Keratinocyte (primary cell): Measurements from ENCODE around the gene CORO1C. TPM values are rescaled to one million over a fixed set of nuclear protein-coding genes. Genes with fewer than 3 reads are reported as not detected.

ENCODE experiments used
- DNase-seq: peaks from one replicate; pipeline ENCODE4 v3.0.0-alpha.2; 2011; ENCODE audit warnings: low read depth, missing footprints, low spot score
- FAIRE-seq: peaks from 2 replicates; lab custom pipeline; 2011; peaks lifted over from hg19 to GRCh38; lab: Jason Lieb, UNC
- H2AFZ ChIP-seq: 2 replicates; pipeline ENCODE4 v1.6.0; 2012; ENCODE audit warnings: low read length, control low read depth, inconsistent platforms; ENCODE audit not compliant: control insufficient read depth
- H3K27ac ChIP-seq: 2 replicates; pipeline ENCODE4 v1.5.1; 2011; ENCODE audit warnings: low read length; ENCODE audit not compliant: control insufficient read depth, insufficient read depth
- H3K27me3 ChIP-seq: 3 replicates; pipeline ENCODE4 v1.6.0; 2011; ENCODE audit warnings: low read length; ENCODE audit not compliant: control insufficient read depth, insufficient read depth; ENCODE audit errors: extremely low read depth
- H3K36me3 ChIP-seq, 2 experiments: 2 replicates in 1 of 2; 3 replicates in 1 of 2; pipeline ENCODE4 v1.5.1; 2011; ENCODE audit warnings: low read length in 2 of 2, mild to moderate bottlenecking in 1 of 2; ENCODE audit not compliant: control insufficient read depth in 2 of 2, insufficient read depth in 2 of 2; ENCODE audit errors: extremely low read depth in 1 of 2
- H3K4me1 ChIP-seq: 3 replicates; pipeline ENCODE4 v1.5.1; 2011; ENCODE audit warnings: low read length; ENCODE audit not compliant: control insufficient read depth, insufficient read depth; ENCODE audit errors: extremely low read depth
- H3K4me2 ChIP-seq: 3 replicates; pipeline ENCODE4 v1.6.0; 2011; ENCODE audit warnings: low read depth, low read length; ENCODE audit not compliant: control insufficient read depth, insufficient read depth; ENCODE audit errors: extremely low read depth
- H3K4me3 ChIP-seq, 3 experiments: fragments of 200-600 bp in 1 of 3; sonication (generic) in 1 of 3; 2 replicates in 2 of 3; 3 replicates in 1 of 3; pipeline ENCODE4 v1.5.1; 2011 to 2016; ENCODE audit warnings: low read length in 3 of 3, mild to moderate bottlenecking in 3 of 3, control low read depth in 2 of 3, inconsistent platforms in 1 of 3, low read depth in 1 of 3, mixed read lengths in 1 of 3, mixed run types in 1 of 3, moderate library complexity in 1 of 3; ENCODE audit not compliant: control insufficient read depth in 2 of 3, insufficient read depth in 2 of 3; ENCODE audit errors: extremely low read depth in 1 of 3
- H3K79me2 ChIP-seq: 2 replicates; pipeline ENCODE4 v1.6.0; 2012; ENCODE audit warnings: low read length; ENCODE audit not compliant: control insufficient read depth, insufficient read depth
- H3K9ac ChIP-seq: 3 replicates; pipeline ENCODE4 v1.6.0; 2011; ENCODE audit warnings: low read length; ENCODE audit not compliant: control insufficient read depth, insufficient read depth; ENCODE audit errors: extremely low read depth
- H3K9me1 ChIP-seq: 3 replicates; pipeline ENCODE4 v1.6.0; 2011; ENCODE audit warnings: low read length; ENCODE audit not compliant: control insufficient read depth, insufficient read depth; ENCODE audit errors: extremely low read depth
- H3K9me3 ChIP-seq: 2 replicates; pipeline ENCODE4 v1.5.1; 2012; ENCODE audit warnings: low read depth, low read length; ENCODE audit not compliant: control insufficient read depth
- H4K20me1 ChIP-seq: 3 replicates; pipeline ENCODE4 v1.6.0; 2011; ENCODE audit warnings: low read length; ENCODE audit not compliant: control insufficient read depth, insufficient read depth; ENCODE audit errors: extremely low read depth
- CTCF ChIP-seq, 3 experiments: IDR thresholded peaks in 1 of 3; conservative IDR thresholded peaks in 1 of 3; optimal IDR thresholded peaks in 1 of 3; 2 replicates in 2 of 3; 3 replicates in 1 of 3; pipeline versions ENCODE3 to v1.5.1; 2011; ENCODE audit warnings: low read length in 3 of 3, mild to moderate bottlenecking in 3 of 3, moderate library complexity in 2 of 3, control low read depth in 1 of 3, inconsistent platforms in 1 of 3; ENCODE audit not compliant: insufficient read depth in 2 of 3; ENCODE audit errors: extremely low read depth in 1 of 3
- EZH2 ChIP-seq: IDR thresholded peaks from one replicate; pipeline ENCODE4 v1.6.1; 2012; ENCODE audit warnings: inconsistent platforms, mild to moderate bottlenecking, low read length, moderate library complexity
- dilution Hi-C: fragments of 300-500 bp; cut with MboI; formaldehyde crosslinking; loops from one replicate; pipeline ENCODE4 v1.7.0; 2020; ENCODE audit warnings: low sequenced_read_pairs; ENCODE audit not compliant: extremely low pct_ligation_motif_present
- polyA plus RNA-seq, 5 experiments: library from polyadenylated mRNA; depleted of rRNA in 3 of 5; stranded (reverse) in 3 of 5; stranded (forward) in 1 of 5; unstranded in 1 of 5; fragments of >200 nt; gene quantifications; 1 replicate in 1 of 5; 2 replicates in 3 of 5; 3 replicates in 1 of 5; pipeline versions ENCODE4 v1.2.1 to v1.2.3, GENCODE V29; 2011 to 2012; ENCODE audit warnings: missing spikeins in 2 of 5, low read depth in 1 of 5, low replicate concordance in 1 of 5

The CORO1C gene
- polyA plus RNA-seq, 1 donor (not counting 4 experiments of a cell fraction or from before 2014, with no cell fraction given): 283 TPM

DNA sequence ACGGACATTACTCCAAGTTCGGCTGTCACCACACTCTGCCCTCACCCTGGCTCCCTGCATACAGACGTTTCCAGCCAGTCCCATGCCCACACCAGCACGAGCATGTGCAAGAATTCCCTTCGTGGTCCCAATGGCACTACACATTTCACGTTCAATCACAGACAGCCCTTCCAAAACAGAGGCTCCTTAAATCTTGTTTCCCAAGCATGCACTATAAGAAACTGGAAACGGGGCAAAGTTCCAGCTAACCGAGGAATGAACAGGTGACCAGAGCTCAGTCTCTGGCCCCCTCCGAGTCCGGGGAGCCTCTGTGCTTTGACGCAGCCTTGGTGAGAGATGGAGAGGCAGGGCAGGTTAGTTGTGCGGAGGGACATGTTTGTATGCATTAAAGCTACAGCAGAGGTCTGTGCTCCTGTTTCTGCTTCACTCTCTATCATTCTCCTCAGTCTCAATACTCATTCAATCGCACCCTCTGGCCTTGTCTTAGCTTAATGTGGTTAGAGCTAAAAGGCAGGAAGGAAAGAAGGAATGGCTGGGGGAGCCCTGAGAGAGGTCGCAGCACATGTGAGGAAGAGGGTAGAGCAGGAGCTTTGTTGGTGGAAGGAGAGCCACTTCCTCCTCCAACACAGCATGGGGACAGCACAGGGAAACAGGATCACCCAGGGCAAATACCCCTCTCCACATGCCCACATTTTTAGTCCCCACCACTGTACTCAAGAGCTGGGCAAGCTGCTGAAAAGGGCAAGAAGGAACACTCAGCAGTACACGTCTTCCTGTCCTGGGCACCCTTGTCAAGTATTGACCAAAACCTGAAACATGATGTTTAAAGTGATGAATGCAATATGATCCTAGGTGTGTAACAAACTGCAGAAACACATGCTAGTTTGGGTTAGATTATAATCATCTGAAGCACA lies 85.4 kb downstream of the CORO1C start:
- Histone ChIP-seq H3K27ac (no peak overlapping the region), H3K4me3 (no peak overlapping the region), H3K79me2 (no peaks in the 10 kb centered on the region), H3K9me3 (no peaks in the 10 kb centered on the region), H3K27me3 (no peaks in the 10 kb centered on the region), H3K36me3 (peaks cover 33 to 47% of the 10 kb centered on the region in 2 experiments), H2AFZ (no peak overlapping the region), H3K9ac (no peak overlapping the region), H4K20me1 (peaks cover 1% of the 10 kb centered on the region), H3K4me2 (no peak overlapping the region), H3K9me1 (peaks cover 2% of the 10 kb centered on the region), H3K4me1 (peaks cover 7% of the 10 kb centered on the region)
- DNase-seq: no peak
- dilution Hi-C loops: no loop called here
- TF ChIP-seq EZH2: no peak
- no peak for TF ChIP-seq CTCF (optimal IDR thresholded peaks at IDR 0.05 in 1 of 3, IDR thresholded peaks at IDR 0.05 in 1 of 3, conservative IDR thresholded peaks at IDR 0.05 in 1 of 3; ENCODE audit: extremely low read depth in 1 of 3, insufficient read depth in 2 of 3, low read length in 3 of 3)
- FAIRE-seq: no peak

GRCh38 chr12:108644811-108645120 lies 86.6 kb downstream of the CORO1C start:
- Histone ChIP-seq H3K9ac (no peak overlapping the region), H3K9me3 (no peaks in the 10 kb centered on the region), H3K9me1 (peaks cover 2% of the 10 kb centered on the region), H4K20me1 (peaks cover 4% of the 10 kb centered on the region), H3K4me2 (no peak overlapping the region), H3K27ac (no peak overlapping the region), H3K4me1 (peaks cover 14% of the 10 kb centered on the region), H3K4me3 (no peak overlapping the region), H3K27me3 (no peaks in the 10 kb centered on the region), H3K36me3 (peaks cover 33 to 47% of the 10 kb centered on the region in 2 experiments), H3K79me2 (no peaks in the 10 kb centered on the region), H2AFZ (no peak overlapping the region)
- no peak for DNase-seq
- TF ChIP-seq CTCF (optimal IDR thresholded peaks at IDR 0.05 in 1 of 3, IDR thresholded peaks at IDR 0.05 in 1 of 3, conservative IDR thresholded peaks at IDR 0.05 in 1 of 3; ENCODE audit: extremely low read depth in 1 of 3, insufficient read depth in 2 of 3, low read length in 3 of 3) (no peak), EZH2 (no peak)
- FAIRE-seq: no peak
- dilution Hi-C loops: no loop called here
